CD4-positive, alpha-beta T cell treated with Interleukin-1 beta for 1 hour (primary cell): ENCODE data around the gene ECSCR.

Experiments
- DNase-seq, 2 donors: peaks; one replicate each; pipeline ENCODE4 v3.0.0-alpha.2; 2020 to 2022

The ECSCR gene

GRCh38 chr5:139473565-139473964 is 11.0 kb upstream of the ECSCR start:
- no peak for DNase-seq

GRCh38 chr5:139473105-139473504 is 10.6 kb upstream of the ECSCR start:
- no peak for DNase-seq

DNA sequence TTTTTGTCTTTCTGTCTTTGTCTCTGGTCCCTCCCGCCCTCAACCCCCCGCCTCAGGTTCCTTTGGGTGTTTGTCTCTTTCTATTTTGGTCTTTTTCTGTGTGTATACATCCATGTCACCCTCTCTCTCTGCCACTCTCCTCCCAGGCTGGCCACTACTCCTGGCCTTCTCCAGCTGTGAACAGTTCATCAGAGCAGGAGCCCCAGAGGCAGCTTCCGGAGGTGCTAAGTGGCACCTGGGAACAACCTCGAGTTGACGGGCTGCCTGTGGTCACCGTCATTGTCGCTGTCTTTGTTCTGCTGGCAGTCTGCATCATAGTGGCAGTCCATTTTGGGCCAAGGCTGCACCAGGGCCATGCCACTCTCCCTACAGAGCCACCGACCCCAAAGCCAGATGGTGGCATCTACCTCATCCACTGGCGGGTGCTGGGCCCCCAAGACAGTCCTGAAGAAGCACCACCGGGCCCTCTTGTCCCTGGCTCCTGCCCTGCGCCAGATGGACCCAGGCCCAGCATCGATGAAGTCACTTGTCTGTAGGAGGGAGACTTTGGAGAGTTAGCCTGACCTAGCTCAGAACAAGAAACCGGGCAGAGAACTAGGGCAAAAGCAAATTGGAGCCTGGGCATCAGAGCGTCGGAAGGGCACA is 10.0 kb upstream of the ECSCR start:
- DNase-seq = no peak

DNA sequence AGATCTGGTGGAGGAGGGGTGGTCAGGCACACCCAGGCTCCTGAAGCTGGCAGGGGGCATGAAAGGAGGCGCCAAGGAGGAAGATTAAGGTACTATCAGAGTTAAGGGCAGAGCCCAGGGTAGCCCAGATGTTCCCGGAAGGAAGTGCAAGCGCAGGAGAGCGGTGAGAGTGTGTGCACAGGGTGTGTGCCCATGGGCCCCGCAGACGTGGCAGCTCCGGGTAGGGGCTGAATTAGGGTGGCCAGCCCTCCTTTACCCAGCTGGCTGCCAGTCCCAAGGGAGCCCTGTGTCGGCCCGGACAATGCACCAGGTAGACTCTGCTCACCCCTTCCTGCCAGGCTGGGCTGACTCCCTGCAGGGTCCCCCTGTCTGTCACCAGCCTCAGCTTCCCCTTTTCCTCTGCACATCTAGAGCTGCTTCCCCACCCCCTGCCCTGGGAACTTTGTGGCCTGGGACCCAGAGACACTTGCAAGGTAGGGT is 8.3 kb upstream of the ECSCR start, which contains the start of gene SMIM33:
SMIM33 (plus strand) TSS at position 184 of the 480 bp plus-strand sequence; CDS start at position 302, 118 bp downstream.
- peak; percentile 21 to 44 for DNase-seq

DNA sequence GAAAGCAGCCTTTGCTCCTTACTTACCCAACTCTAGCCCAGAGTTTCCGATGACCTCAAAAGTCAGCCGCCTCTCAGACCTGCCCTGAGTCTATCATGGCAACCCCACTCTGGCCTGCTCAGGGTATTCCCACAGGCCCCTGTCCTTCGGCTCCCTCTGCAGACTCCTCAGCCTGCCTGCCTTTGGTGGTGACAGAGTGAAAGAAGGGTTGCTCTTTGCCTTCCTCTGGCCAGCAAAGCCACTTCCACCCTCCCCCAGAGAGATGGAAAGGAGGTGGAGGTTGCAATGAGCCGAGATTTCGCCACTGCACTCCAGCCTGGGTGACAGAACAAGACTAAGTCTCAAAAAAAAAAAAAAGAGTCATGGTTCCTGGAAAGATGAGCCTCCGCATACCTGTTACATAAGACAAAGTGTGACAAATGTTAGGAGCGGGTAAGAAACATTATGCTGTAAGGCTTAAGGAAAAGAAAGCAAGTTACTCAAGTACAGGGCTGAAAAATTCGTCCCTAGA is 5.9 kb upstream of the ECSCR start:
- DNase-seq = peak in 1 of 2 donors; percentile 26

DNA sequence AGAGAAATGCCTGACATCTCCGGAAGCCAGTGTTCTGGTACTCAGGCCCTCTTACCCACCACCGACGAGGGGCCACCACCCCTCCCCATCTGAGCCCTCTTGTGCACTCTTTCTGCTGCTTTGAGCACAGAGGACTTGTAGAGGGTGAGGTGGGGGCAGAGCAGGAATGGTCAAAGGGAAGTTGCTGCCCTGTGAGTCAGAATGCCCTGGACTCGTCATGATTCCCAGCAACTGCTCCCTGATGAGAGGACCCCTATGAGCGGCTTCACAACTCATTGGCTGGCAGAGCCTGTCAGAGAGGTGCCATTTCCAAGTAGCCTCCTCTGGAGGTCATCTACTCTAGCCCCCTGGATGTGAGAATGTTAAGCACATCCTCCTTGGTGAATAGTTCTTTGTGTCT is 845 bp downstream of the ECSCR start:
- DNase-seq = no peak

- DNase-seq = no peak
These were observed 1.4 kb downstream of the ECSCR start for GRCh38 chr5:139461176-139461575.

DNA sequence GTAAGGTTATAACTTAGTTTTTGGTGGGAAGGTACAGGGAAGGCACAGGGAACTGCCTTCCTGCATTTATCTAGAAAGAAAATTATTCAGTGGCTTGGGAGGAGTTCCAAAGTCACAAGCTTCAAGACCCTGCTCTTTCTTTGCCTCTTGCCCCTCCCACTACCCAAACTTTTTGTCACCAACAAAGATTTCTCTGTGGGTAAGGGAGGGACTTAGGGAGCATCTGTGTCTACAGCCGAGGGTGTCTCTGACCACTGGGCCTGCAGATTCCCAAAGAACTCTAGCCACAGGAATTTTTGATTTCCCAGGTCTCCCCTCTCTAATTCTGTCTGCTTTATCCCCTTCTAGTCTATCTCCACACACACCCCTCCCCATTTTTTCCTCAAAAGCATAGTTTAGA is 2.1 kb downstream of the ECSCR start:
- DNase-seq = no peak

DNA sequence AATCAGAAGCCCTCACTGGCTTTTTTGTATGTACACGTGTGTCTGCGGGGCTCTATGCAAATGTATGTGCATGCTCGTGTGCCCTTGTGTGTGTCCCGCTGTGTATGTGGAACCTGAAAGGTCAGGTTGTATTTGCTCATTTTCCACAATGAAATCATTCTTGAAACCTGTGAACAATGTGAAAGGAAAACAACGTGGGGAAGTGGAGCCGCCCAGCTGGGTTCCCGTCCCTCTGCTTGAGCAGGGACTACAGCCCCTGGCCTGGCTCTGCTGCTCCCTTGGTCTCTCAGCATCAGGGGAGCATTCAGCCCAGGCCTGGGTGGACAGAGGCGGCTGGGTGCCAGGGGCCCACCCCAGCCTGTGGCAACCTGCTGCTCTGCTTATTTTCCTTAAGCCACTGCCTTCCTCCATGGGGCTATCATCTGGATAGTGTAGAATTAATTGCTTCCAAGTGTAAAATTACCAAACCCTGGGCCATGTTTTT is 3.0 kb downstream of the ECSCR start:
- DNase-seq = no peak

DNA sequence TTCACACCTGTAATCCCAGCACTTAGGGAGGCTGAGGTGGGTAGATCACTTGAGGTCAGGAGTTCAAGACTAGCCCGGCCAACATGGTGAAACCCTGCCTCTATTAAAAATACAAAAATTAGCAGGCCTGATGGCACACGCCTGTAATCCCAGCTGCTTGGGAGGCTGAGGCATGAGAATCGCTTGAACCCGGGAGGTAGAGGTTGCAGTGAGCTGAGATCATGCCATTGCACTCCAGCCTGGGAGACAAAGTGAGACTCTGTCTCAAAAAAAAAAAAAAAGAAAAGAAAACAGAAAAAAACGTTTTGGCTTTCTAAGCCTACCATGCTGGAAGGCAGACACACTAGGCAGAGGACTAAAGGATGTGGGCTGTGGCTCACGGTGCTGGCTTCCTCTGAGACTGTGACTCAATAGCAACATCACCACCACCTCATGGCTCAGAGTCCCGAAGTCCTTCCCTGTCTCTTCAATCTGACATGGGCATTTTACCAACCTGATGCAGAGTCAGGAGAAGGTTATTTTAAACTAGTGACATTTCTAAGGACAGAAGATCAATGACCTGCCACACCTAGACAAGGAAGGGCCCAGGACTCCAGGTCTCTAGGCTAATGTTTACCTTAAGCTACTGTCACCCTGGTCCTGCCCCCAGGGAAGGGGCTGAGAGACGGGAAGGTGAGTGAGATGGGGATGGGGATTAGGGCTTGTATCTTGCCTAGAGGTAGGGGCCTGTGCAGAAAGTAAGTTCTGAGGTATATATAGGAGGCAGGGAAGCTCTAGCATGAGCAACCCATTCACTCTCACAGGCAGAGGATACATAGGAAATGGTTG is 3.7 kb downstream of the ECSCR start:
- peak; percentile 81 to 83 for DNase-seq

- DNase-seq = no peak
These were observed 4.8 kb downstream of the ECSCR start for GRCh38 chr5:139457653-139458306.

DNA sequence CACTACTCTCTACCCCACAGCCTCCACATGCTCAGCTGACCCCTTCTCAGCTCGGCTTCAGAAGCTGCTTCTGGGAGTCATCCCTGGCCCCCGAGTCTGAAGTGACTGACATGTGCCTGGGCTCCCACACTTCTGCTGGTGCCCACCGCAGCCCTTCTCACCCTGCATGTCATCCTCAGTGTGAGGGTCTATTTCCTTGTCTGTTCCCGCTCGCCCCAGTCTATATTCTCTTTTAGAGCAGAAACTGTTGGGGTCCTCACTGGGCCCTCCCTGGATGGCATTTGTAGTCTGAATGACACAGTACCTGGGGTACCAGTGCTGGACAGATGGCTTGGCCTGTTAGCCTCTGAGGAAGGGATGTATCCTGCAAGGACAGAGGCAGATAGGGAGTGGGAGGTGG is 5.3 kb downstream of the ECSCR start:
- no peak for DNase-seq

GRCh38 chr5:139456776-139457175 is 5.8 kb downstream of the ECSCR start:
- DNase-seq = no peak

DNA sequence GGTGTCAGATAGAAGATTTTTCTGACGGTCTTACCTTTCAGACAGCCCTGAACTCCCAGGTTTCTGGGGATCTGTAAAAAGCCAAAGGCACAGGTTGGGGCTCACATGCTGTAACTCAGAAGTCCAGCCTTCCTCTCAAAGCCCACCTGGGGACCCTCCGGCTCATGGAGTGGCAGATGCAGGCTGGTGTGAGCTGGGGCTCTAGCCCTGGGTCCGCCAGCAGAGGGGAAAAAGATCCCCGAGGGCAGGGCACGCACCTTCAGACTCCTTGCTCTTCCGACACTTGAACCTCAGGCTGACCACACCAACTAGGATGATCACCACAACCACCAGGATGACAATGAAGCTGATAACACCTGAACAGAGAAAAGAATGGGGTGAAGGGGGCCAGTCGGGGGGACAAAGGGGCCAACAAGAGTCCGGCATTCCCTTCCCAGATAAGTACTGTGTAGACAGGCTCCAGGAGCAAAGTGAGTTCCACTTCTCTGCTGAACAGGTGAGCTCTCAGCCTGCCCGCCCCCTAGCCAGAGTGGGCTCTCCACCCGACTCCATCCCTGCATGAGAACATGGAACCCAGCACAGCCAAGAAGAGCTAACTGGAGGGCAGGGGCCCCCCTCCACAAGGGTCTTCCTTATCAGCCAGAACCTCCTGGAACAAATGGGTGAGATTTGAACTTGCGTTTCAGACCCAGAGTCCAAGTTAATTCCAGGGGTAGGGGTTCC is 7.8 kb downstream of the ECSCR start:
- DNase-seq = no peak

DNA sequence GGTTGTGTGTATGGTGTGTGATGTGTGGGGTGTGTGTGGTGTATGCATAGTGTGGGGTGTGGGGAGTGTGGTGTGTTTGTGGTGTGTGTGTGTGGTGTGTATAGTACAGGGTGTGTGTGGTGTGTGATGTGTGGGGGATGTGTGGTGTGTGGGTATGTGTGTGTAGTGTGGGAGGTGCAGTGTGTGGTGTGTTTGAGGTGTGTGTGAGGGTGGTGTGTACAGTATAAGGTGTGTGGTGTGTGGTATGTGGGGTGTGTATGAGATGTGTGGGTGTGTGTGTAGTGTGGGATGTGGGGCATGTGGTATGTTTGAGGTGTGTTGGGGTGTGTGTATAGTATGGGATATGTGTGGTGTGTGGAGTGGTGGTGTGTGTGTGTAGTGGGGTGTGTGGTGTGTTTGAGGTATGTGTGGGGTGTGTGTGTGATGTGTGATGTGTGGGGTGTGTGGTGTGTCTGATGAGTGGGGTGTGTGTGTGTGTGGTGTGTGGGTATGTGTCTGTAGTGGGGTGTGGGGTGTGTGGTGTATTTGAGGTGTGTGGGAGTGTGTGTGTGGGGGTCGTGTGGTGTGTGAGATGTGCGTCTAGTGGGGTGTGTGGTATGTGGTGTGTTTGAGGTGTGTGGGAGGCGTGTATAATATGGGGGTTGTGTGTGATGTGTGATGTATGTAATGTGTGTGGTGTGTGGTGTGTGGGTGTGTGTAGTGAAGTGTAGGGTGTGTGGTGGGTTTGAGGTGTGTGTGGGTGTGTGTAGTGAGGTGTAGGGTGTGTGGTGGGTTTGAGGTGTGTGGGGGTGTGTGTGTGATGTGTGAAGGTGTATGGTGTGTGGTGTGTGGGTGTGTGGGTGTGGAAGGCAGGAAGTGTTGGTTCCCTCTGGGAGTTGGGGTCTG is 8.6 kb downstream of the ECSCR start:
- peak; percentile 56 to 62 for DNase-seq

GRCh38 chr5:139451878-139452660 is 10.5 kb downstream of the ECSCR start:
- no peak for DNase-seq

GRCh38 chr5:139451176-139451575 is 11.4 kb downstream of the ECSCR start:
- no peak for DNase-seq

GRCh38 chr5:139446956-139447779 is 15.4 kb downstream of the ECSCR start:
- no peak for DNase-seq

DNA sequence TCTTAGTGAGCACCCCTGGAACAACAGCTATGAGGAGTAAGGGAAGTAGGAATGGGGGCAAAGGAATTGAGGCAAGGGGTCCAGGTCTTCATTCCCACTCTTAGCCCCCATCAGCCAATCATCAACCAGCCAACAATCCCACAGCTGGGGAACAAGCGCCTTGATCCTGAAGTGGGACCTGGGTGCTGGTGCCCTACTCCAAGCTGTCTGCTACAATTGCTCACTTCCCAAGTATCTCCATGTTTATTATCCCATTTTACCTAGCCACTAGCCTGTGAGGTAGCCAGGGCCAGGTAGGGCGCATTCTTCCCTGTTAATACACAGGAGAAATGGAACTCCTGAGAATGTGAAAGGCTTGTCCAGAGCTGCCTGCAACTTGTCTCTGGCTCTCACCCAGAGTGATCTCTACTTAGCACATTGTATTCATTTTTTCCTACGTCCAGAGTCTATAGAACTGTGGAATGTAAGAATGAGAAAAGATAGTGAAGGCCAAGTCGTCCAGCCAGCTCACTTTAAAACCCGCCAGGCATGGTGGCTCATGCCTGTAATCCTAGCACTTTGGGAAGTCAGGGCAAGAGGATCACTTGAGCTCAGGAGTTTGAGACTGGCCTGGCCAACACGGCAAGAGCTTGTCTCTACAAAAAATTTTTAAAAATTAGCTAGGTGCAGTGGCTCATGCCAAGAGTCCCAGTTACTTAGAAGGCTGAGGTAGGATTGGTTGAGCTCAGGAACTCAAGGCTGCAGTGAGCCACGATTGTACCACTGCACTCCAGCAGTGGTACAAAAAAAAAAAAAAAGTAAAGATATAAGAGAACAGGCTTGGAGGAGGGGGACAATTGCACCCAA is 17.0 kb downstream of the ECSCR start:
- no peak for DNase-seq
